Left lung (tissue), 10 donors: Measurements from ENCODE around the gene SFRP4. TPM values are rescaled to one million over a fixed set of nuclear protein-coding genes. Genes with fewer than 3 reads are reported as not detected.

Experiments
- ATAC-seq: fragments of 200-7000 bp; cut with Tn5 transposase; one replicate; pipeline ENCODE4 v1.9.1; 2020; ENCODE audit warnings: moderate library complexity
- DNase-seq, 4 donors: peaks; one replicate each; pipeline ENCODE4 v3.0.0-alpha.2; 2013 to 2020
- H3K27ac ChIP-seq, 2 donors: fragments of 200-600 bp; sonication (generic) in 1 of 2; one replicate each; pipeline versions ENCODE4 v1.5.0 to v1.8.0; 2020 to 2021
- H3K27me3 ChIP-seq, 2 donors: fragments of 200-600 bp; sonication (generic) in 1 of 2; one replicate each; pipeline versions ENCODE4 v1.5.0 to v1.8.0; 2020 to 2021
- H3K36me3 ChIP-seq, 2 donors: fragments of 200-600 bp; sonication (generic) in 1 of 2; one replicate each; pipeline versions ENCODE4 v1.5.0 to v1.8.0; 2020 to 2021
- H3K4me1 ChIP-seq, 2 donors: fragments of 200-600 bp; one replicate each; pipeline ENCODE4 v1.8.0; 2021
- H3K4me3 ChIP-seq, 2 donors: fragments of 200-600 bp; sonication (generic) in 1 of 2; one replicate each; pipeline versions ENCODE4 v1.5.0 to v1.8.0; 2020 to 2021; ENCODE audit warnings: mild to moderate bottlenecking in 1 of 2
- H3K9me3 ChIP-seq, 2 donors: fragments of 200-600 bp; sonication (generic) in 1 of 2; one replicate each; pipeline versions ENCODE4 v1.5.0 to v1.8.0; 2020 to 2021
- intact Hi-C, 2 donors: fragments of 100-400 bp; cut with DNase I; formaldehyde crosslinking; loops; one replicate each; pipeline versions ENCODE4 v1.11.2 to v1.14.2; 2022
- polyA plus RNA-seq, 6 donors: library from polyadenylated mRNA; unstranded; fragments of 120-200 nt; gene quantifications; one replicate each; pipeline ENCODE4 v1.2.1, GENCODE V29; 2013; ENCODE audit not compliant: insufficient read length in 6 of 6
- total RNA-seq, 2 donors: library from RNA; stranded (reverse); fragmentation: NEBNext Ultra II Directional; extraction: Animal tissue kit (Norgen Biotek cat#: 25700); gene quantifications; one replicate each; pipeline ENCODE4 v1.2.1, GENCODE V29; 2021
- TF ChIP-seq, protein P1 (sequence below), 2 donors: fragments of 200-600 bp; sonication (generic) in 1 of 2; IDR thresholded peaks; one replicate each; pipeline versions ENCODE4 v1.5.0 to v1.8.0; 2021; ENCODE audit warnings: antibody characterized with exemption in 2 of 2
- donor health status: DM: no; HTN: yes; CAD: no.
- donor health status: DM: no; HTN: no; CAD: no.

The SFRP4 gene
- total and polyA plus RNA-seq, 8 donors: 0.43 to 37.3 (median 1.4) TPM

DNA sequence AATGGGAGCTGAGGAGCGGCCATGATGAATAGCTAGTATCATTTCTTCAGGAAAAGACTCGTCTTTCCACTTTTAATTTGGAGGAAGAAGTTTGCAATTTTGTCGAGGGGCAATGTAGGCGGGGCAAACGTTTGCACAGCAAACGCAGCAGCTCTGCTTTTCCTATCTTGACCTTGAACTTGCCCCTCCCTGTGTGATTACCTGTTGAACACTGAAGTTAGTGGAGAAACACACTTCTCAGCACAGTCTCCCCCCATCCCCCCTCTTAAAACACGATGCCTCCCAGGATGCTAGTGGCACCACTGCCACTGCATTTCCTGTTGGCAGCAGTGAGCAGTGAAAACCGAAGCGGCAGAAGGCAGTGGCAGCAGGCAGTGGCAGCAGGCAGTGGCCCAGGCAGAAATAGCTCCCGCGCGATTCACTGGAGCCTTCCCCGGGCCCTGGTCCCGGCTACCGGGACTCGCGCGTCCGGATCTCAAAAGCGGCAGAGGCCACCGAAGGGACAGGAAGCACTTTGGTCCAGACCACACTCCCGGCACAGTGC is 3.8 kb upstream of the SFRP4 start, which contains the start of gene EPDR1:
Gene EPDR1 (plus strand): TSS at position 336 of the 544 bp plus-strand sequence. CDS start 300 bp downstream, outside the sequence.
- Histone ChIP-seq H3K27ac (peak within 1 kb of the TSS; percentile 90 to 92), H3K36me3 (no peaks in the 10 kb centered on the region), H3K4me3 (peak within 1 kb of the TSS; percentile 57 to 62), H3K9me3 (peaks cover 0 to 6% of the 10 kb centered on the region in 2 donors), H3K4me1 (peaks cover 6 to 36% of the 10 kb centered on the region in 2 donors), H3K27me3 (peaks cover 0 to 63% of the 10 kb centered on the region in 2 donors)
- DNase-seq: peak in 3 of 4 donors; percentile 35 to 74 (median 71)
- intact Hi-C loops: no loop called here
- ATAC-seq: peak; percentile 61
- TF ChIP-seq, protein P1, sequence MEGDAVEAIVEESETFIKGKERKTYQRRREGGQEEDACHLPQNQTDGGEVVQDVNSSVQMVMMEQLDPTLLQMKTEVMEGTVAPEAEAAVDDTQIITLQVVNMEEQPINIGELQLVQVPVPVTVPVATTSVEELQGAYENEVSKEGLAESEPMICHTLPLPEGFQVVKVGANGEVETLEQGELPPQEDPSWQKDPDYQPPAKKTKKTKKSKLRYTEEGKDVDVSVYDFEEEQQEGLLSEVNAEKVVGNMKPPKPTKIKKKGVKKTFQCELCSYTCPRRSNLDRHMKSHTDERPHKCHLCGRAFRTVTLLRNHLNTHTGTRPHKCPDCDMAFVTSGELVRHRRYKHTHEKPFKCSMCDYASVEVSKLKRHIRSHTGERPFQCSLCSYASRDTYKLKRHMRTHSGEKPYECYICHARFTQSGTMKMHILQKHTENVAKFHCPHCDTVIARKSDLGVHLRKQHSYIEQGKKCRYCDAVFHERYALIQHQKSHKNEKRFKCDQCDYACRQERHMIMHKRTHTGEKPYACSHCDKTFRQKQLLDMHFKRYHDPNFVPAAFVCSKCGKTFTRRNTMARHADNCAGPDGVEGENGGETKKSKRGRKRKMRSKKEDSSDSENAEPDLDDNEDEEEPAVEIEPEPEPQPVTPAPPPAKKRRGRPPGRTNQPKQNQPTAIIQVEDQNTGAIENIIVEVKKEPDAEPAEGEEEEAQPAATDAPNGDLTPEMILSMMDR (IDR thresholded peaks at IDR 0.05): peak; percentile 13 to 42

DNA sequence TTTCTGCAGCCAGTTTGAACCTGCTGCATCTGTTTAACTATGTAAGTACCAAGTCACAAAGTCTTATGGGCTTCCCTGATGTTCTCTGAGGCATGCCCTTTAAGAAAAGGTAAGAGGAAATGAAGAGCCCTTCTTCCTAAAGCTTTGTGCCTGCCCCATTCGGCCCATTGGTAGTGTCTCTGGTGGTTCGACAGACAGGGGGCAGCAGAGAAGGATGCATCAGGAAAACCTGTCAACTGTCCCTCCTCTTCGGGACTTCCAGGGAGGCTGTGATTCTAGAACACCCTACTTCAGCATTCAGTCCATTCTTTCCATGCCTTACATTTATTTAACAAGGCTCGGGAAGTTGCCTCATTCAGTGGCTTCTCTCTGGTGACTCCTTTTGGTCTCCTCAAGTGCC is 1.9 kb upstream of the SFRP4 start:
- no peak for DNase-seq
- no peaks in the 10 kb centered on the region for H3K36me3 ChIP-seq
- no peaks in the 10 kb centered on the region for H3K9me3 ChIP-seq
- H3K27ac ChIP-seq: no peak overlapping the region
- intact Hi-C loops: loop anchor here in 1 of 2 donors (10.0 kb wide), 1 partner anchor 186 kb away; no protein-coding TSS in a partner anchor
- peaks cover 6 to 38% of the 10 kb centered on the region in 2 donors for H3K4me1 ChIP-seq
- H3K27me3 ChIP-seq: peaks cover 0 to 68% of the 10 kb centered on the region in 2 donors
- H3K4me3 ChIP-seq: no peak overlapping the region
- TF ChIP-seq, protein P1 (IDR thresholded peaks at IDR 0.05): no peak
- no peak for ATAC-seq

DNA sequence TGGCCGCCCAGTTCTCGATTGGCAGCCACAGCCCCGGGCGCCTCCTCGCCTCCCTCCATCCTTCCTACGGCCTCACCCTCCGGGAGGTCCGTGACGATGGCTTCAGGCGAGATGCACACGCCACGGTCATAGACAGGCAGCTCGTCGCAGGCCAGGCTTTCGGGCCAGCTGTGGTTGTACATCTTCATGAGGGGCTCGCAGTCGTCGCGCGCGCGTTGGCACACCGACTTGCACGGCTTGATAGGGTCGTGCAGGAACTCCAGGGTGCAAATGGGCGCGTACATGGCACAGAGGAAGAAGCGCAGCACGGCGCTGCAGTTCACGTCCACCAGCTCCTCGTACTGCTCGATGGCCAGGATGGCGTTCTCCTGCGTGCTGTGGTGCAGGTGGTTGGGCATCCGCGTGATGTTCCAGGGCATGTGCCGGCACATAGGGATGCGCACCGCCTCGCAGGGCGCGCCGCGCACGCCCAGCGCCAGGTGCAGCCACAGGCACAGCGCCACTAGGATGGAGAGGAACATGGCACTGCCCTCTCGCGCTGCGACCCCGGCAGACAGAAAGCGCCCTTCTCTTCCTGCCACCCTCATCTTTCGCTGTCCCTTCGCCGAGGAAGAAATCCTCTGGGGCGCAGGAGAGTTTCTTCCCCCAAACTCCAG is 472 bp downstream of the SFRP4 start:
- intact Hi-C loops: loop anchor here in 1 of 2 donors (10.0 kb wide), 1 partner anchor 189 kb away; no protein-coding TSS in a partner anchor
- Histone ChIP-seq H3K36me3 (no peaks in the 10 kb centered on the region), H3K4me3 (peak overlapping the region; percentile 45 to 46), H3K4me1 (peaks cover 6 to 31% of the 10 kb centered on the region in 2 donors), H3K27me3 (peaks cover 0 to 60% of the 10 kb centered on the region in 2 donors), H3K27ac (peak overlapping the region in 1 of 2 donors; percentile 34), H3K9me3 (no peaks in the 10 kb centered on the region)
- TF ChIP-seq, protein P1 (IDR thresholded peaks at IDR 0.05): no peak
- peak; percentile 38 for ATAC-seq
- peak in 3 of 4 donors; percentile 22 to 78 (median 36) for DNase-seq

DNA sequence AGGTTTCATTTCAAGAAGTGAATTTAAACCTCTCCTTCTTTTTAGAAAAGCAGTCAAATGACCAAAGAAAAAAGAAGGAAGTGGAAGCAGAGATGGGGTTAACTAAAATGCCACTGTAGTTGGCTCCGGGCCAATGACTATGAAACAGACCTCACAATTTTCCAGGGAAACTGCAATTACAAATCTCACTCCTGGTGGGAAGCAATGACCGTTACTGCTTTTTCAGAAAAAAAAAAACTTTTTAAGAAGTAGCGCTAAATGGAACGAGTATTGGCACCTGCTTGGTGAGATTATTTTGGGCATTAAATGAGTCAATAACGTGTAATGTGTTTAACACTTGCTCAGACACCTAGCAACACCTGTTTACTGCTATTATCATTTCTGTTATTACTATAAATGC is 1.2 kb downstream of the SFRP4 start:
- DNase-seq (peak in 1 of 4 donors; percentile 27), ATAC-seq (no peak)
- Histone ChIP-seq H3K4me1 (peaks cover 6 to 24% of the 10 kb centered on the region in 2 donors), H3K4me3 (peak overlapping the region in 1 of 2 donors; percentile 45), H3K27me3 (peaks cover 0 to 52% of the 10 kb centered on the region in 2 donors), H3K9me3 (no peaks in the 10 kb centered on the region), H3K36me3 (no peaks in the 10 kb centered on the region), H3K27ac (no peak overlapping the region)
- intact Hi-C loops: loop anchor here in 1 of 2 donors (10.0 kb wide), 1 partner anchor 189 kb away; no protein-coding TSS in a partner anchor
- TF ChIP-seq, protein P1 (IDR thresholded peaks at IDR 0.05): no peak

DNA sequence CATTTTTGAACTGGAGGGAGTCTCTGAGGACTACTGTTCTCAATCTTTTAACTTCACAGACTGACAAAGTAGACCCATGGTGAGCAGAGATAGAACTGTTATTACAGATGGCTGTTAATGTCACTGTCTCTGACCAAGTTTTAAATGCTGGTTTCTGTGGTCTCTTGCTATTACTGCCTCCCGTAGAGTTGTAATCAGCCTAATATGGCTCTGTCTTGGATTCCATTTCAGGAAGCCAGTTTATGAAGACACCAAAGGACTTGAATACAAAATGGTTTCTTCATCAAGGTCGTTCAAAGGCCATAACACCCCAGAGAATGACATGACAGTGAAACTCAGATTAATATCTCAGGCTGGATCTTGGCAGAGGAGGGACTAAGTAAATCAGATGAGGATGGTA is 3.9 kb downstream of the SFRP4 start:
- no peak overlapping the region for H3K27ac ChIP-seq
- TF ChIP-seq, protein P1 (IDR thresholded peaks at IDR 0.05): no peak
- H3K4me1 ChIP-seq: peaks cover 6 to 21% of the 10 kb centered on the region in 2 donors
- no peaks in the 10 kb centered on the region for H3K36me3 ChIP-seq
- intact Hi-C loops: loop anchor here in 1 of 2 donors (10.0 kb wide), 1 partner anchor 192 kb away; no protein-coding TSS in a partner anchor
- no peak for ATAC-seq
- H3K27me3 ChIP-seq: peaks cover 0 to 28% of the 10 kb centered on the region in 2 donors
- H3K4me3 ChIP-seq: no peak overlapping the region
- H3K9me3 ChIP-seq: no peaks in the 10 kb centered on the region
- DNase-seq: no peak
